ENCODE data around the gene LMAN2L.

LMAN2L gene

GRCh38 chr2:96662360-96662759 lies 77.5 kb downstream of the LMAN2L start:
- no peaks in the 10 kb centered on the region for H3K9me3 ChIP-seq (ENCODE audit: low read length)
- H3K4me1 ChIP-seq (ENCODE audit: insufficient read depth, low read length, severe bottlenecking), result no peaks in the 10 kb centered on the region
- no peak overlapping the region for H3K27ac ChIP-seq (ENCODE audit: low read depth, low read length, poor library complexity, severe bottlenecking)
- no peak overlapping the region for H2AFZ ChIP-seq (ENCODE audit: low read length)
- no peaks in the 10 kb centered on the region for H3K9me2 ChIP-seq (ENCODE audit: low read depth, low read length)
- H4K20me1 ChIP-seq (ENCODE audit: insufficient read depth, low read length), result no peaks in the 10 kb centered on the region
- no peak overlapping the region for H3K4me3 ChIP-seq (ENCODE audit: low read depth, low read length, poor library complexity, severe bottlenecking)
- no peaks in the 10 kb centered on the region for H3K36me3 ChIP-seq (ENCODE audit: insufficient read depth, low read length)
- no peaks in the 10 kb centered on the region for H3K27me3 ChIP-seq (ENCODE audit: insufficient read depth, low read length)
- TF ChIP-seq CTCF (IDR thresholded peaks at IDR 0.05; ENCODE audit: low read length) (no peak), EZH2 (IDR thresholded peaks at IDR 0.05; ENCODE audit: borderline replicate concordance, low read length) (no peak)
- H3F3A ChIP-seq (ENCODE audit: insufficient read depth, low read length), result no peaks in the 10 kb centered on the region
- no peaks in the 10 kb centered on the region for H3K79me2 ChIP-seq (ENCODE audit: insufficient read depth, low read length)
- no peak overlapping the region for H3K9ac ChIP-seq (ENCODE audit: low read length)
- H3K4me2 ChIP-seq (ENCODE audit: low read length), result no peak overlapping the region

GRCh38 chr2:96661324-96661723 lies 78.5 kb downstream of the LMAN2L start:
- Histone ChIP-seq H3K36me3 (ENCODE audit: insufficient read depth, low read length) (no peaks in the 10 kb centered on the region), H3K4me1 (ENCODE audit: insufficient read depth, low read length, severe bottlenecking) (no peaks in the 10 kb centered on the region), H3K4me3 (ENCODE audit: low read depth, low read length, poor library complexity, severe bottlenecking) (no peak overlapping the region), H3K9me3 (ENCODE audit: low read length) (no peaks in the 10 kb centered on the region), H3K9ac (ENCODE audit: low read length) (no peak overlapping the region), H4K20me1 (ENCODE audit: insufficient read depth, low read length) (no peaks in the 10 kb centered on the region), H3K27ac (ENCODE audit: low read depth, low read length, poor library complexity, severe bottlenecking) (no peak overlapping the region), H3K27me3 (ENCODE audit: insufficient read depth, low read length) (no peaks in the 10 kb centered on the region), H2AFZ (ENCODE audit: low read length) (no peak overlapping the region), H3K4me2 (ENCODE audit: low read length) (no peak overlapping the region), H3K79me2 (ENCODE audit: insufficient read depth, low read length) (no peaks in the 10 kb centered on the region), H3F3A (ENCODE audit: insufficient read depth, low read length) (no peaks in the 10 kb centered on the region), H3K9me2 (ENCODE audit: low read depth, low read length) (no peaks in the 10 kb centered on the region)
- no peak for TF ChIP-seq CTCF (IDR thresholded peaks at IDR 0.05; ENCODE audit: low read length)
- no peak for TF ChIP-seq EZH2 (IDR thresholded peaks at IDR 0.05; ENCODE audit: borderline replicate concordance, low read length)

GRCh38 chr2:96656540-96656939 lies 83.3 kb downstream of the LMAN2L start:
- H3K9me2 ChIP-seq (ENCODE audit: low read depth, low read length), result no peaks in the 10 kb centered on the region
- H3K27me3 ChIP-seq (ENCODE audit: insufficient read depth, low read length), result no peaks in the 10 kb centered on the region
- H3K9me3 ChIP-seq (ENCODE audit: low read length), result no peaks in the 10 kb centered on the region
- H3K4me1 ChIP-seq (ENCODE audit: insufficient read depth, low read length, severe bottlenecking), result no peaks in the 10 kb centered on the region
- TF ChIP-seq EZH2 (IDR thresholded peaks at IDR 0.05; ENCODE audit: borderline replicate concordance, low read length), result no peak
- no peak for TF ChIP-seq CTCF (IDR thresholded peaks at IDR 0.05; ENCODE audit: low read length)
- H3K4me2 ChIP-seq (ENCODE audit: low read length), result no peak overlapping the region
- H4K20me1 ChIP-seq (ENCODE audit: insufficient read depth, low read length), result no peaks in the 10 kb centered on the region
- no peak overlapping the region for H3K4me3 ChIP-seq (ENCODE audit: low read depth, low read length, poor library complexity, severe bottlenecking)
- no peaks in the 10 kb centered on the region for H3K36me3 ChIP-seq (ENCODE audit: insufficient read depth, low read length)
- no peak overlapping the region for H3K27ac ChIP-seq (ENCODE audit: low read depth, low read length, poor library complexity, severe bottlenecking)
- H3K9ac ChIP-seq (ENCODE audit: low read length), result no peak overlapping the region
- H3K79me2 ChIP-seq (ENCODE audit: insufficient read depth, low read length), result no peaks in the 10 kb centered on the region
- H3F3A ChIP-seq (ENCODE audit: insufficient read depth, low read length), result no peaks in the 10 kb centered on the region
- H2AFZ ChIP-seq (ENCODE audit: low read length), result no peak overlapping the region
